GF-D8 (cell line): ENCODE data around the gene SPDYE1.
"Not testable (repeated sequence)": the region's sequence is repeated elsewhere in the genome, so short reads cannot be mapped to it uniquely, and the experiment has no call there.

ENCODE experiments used
- DNase-seq: peaks from one replicate; lab custom pipeline; 2025; lab: John Stamatoyannopoulos, UW

SPDYE1 gene

DNA sequence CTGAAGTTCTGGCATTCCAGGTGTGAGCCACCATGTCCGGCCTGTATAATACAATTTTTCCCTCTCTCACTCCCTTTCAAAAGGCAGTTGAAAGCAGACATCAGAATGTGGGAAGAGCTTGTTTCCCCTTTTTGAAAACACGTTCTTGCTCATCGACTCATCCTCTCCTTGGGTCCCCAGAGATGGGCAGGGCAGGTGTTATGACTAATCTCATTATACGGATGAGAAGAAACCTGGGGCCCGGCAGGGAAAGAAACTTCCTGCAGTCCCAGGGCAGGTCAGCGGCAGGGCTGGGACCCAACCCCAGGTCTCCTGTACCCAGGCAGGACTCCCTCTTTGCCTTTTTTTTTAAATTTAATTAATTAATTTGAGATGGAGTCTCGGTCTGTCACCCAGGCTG is 4.8 kb upstream of the SPDYE1 start:
- DNase-seq = not testable (repeated sequence)

DNA sequence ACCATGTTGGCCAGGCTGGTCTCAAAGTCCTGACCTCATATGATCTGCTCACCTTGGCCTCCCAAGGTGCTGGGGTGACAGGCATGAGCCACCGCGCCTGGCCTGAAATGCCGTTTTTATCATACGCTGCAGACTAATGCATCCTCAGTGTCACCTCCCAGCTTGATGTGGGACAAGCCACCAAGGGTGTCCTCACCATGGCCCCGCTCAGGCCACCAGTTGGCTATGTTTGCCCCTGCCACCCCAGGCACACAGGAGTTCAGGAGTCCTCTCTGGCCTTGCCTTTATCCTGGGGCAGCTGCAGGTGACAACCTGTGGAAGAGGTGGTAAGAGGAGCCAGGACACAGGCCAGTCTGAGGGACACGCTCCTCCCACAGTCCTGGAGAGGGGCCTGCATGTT is 3.0 kb upstream of the SPDYE1 start:
- not testable (repeated sequence) for DNase-seq

DNA sequence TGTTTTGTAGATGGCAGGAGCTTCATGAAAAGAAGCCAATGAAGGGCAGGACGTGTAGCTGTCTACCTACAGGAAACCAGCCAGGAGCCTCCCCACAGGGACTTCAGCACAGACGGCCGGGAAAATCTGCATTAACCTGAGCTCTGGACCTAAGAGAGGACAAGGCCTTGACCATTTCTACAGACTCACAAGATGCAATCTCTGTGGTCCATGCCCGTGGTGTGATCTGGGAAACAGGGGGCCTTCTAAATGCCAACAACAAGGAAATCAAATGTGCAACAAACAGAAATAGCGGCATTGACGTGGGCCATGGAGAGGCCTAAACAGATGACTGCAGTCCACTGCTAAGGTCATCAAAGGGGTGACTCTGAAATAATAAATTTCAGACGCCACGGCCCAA is 14.4 kb downstream of the SPDYE1 start:
- DNase-seq = not testable (repeated sequence)

DNA sequence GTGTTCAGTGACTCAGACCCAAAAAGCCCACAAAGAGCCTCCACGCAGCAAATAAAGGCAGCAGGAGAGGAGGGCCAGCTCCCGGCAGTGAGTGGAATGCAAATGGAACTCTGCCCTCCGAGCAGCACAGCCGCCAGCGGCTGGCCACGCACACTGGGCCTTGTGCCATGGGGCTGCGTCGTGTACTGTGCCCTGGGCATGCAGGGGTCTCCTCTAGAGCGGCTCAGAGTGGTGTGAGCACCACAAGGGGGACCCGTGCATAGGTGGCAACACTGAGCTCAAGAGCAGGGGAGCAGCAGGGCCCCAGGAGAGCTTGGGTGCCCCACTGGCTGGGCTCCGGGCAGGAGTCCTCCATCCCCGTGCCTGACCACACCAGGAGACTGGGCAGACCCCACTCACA is 17.4 kb downstream of the SPDYE1 start:
- DNase-seq = not testable (repeated sequence)

DNA sequence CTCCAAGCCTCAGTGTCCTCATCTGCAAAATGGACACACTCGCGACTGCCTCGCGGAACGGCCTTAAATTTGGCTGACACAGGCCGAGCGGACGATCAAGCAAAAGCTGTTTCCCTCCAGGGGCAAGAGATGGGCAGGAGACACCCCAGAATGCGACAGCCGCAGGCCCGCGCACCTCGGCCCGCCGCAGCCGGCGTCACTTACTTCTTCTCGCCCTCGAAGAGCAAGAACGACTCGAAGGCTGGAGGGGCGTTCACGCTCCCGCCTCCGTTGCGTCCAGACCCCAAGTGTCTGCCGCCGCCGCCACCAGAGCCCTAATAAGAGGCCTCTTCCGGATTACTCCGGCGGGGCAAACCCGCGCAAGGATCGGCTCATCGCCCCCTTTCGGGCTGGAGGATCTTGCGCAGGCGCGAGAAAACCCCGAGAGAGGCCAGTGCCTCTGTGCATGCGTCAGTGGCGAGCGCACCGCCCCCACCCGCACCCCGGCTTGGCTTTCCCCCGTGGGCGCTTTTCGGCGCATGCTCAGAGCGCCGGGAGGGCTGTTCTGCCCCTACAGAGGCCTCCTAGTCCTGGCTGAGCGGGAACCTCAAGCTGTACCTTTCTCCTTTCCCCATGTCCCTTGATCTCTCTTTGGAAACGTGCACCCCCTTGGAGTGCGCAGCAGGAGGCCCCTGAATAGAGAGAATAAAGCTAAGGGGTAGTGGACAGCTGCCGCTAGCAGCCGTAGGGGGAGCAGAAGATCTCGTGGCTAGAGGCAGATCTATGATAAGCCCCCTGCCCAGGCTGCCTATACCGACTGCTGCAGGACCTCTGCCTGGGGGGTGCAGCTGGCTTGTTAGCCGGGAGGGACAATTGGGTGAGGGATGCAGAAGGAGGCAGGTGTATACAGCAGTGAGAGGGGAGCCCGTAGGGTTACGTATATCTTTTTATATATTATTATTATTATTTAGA is 21.4 kb downstream of the SPDYE1 start:
- peak; percentile 94 for DNase-seq

DNA sequence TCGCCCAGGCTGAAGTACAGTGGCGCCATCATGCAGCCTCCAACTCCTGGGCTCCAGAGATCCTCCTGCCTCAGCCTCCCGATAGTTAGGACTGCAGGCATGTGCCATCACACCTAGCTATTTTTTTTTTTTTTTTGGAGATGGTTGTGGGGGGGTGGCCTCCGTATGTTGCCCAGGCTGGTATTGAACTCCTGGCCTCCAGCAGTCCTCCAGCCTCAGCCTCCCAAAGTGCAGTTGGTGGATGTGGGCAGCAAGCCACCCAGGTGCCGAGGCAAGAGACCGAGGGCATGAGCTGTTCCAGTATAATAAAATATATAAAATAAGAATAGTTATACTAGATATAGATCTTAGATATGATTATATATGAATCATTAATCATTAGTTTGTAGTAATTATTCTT is 22.1 kb downstream of the SPDYE1 start:
- DNase-seq = not testable (repeated sequence)

DNA sequence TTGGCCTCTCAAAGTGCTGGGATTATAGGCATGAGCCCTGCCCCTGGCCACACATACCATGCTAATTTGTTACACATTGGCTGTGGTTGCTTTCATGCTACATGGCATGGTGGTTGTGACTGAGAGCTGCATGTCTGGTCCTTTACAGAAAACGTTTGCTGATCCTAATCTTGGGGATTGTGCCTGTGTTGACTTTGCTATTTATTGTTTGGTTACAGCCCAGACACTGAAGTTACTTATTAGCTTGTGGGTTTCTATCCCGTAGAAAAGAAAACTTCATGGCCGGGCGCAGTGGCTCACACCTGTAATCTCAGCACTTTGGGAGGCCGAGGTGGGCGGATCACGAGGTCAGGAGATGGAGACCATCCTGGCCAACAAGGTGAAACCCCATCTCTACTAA is 24.4 kb downstream of the SPDYE1 start:
- not testable (repeated sequence) for DNase-seq

DNA sequence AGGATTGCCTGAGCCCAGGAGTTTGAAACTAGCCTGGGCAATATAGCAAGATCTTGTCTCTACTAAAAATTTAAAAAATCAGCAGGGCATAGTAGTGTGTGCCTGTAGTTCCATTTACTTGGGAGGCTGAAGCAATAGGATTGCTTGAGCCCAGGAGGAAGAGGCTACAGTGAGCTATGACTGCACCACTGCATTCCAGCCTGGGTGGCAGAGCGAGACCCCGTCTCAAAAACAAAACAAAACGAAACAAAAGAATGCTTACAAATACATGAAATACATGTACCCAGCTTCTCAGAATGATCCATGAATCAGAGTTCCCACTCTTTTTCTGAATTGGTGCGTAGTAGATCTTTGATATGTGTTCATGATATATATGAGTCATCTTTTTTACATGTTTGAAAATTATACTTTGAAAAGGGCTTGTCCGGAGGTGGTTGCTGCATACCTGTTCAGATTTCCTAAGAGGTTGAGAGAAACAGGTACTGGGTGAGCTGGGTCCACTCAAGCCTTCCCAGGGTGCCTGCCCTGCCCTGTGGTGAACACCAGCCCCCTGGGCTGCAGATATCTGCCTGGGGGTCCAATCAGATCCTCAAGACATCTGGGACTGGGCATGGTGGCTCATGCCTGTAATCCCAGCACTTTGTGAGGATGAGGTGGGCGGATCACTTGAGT is 25.2 kb downstream of the SPDYE1 start:
- DNase-seq = not testable (repeated sequence)

DNA sequence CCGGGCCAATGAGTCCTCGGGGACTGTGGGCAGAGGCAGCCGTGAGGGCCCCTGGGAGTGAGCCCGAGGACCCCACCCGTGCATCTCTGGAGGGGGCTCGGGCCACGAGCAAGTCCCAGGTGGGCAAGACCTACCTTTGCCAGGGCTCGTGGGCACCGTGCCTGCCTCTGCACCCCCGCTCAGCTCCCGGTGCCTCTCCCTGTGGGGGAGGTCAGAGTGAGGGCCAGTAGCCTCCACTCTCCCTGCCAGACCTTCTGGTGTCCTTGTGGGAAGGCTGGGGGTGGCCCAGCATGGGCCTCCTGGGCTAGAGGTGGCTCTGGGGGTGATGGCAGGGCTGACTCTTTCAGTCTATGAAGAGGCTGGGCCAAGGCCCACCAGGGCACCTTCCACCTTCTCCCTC is 31.7 kb downstream of the SPDYE1 start:
- not testable (repeated sequence) for DNase-seq

DNA sequence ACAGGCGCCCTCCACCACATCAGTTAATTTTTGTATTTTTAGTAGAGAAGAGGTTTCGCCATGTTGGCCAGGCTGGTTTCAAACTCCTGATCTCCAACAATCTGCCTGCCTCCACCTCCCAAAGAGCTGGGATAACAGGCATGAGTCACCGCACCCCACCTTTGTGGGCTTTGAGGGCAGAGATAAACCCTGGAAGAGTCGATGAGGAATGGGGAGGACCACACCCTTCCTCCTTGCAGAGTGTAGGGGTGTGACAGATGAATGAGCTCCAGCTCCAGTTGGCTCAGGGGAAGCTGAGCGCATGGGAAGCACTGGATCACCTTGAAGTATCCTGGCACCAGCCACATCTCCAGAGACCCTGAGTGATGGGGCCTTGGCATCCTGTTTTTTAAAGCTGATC is 32.3 kb downstream of the SPDYE1 start:
- DNase-seq = not testable (repeated sequence)

DNA sequence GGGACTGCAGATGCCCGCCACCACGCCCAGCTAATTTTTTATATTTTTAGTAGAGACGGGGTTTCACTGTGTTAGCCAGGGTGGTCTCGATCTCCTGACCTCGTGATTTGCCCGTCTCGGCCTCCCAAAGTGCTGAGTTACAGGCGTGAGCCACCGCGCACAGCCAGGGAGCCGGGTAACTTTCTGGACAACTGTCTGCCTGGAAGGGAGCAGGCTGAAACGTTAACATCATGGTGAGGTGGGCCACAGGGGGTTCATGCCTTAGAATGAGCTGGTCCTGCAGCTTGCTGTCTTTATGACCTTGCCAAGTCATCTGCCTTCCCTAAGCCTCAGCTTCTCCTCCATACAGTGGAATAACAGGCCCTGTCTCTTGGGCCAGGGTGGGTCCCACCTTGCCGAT is 33.6 kb downstream of the SPDYE1 start:
- DNase-seq = not testable (repeated sequence)

DNA sequence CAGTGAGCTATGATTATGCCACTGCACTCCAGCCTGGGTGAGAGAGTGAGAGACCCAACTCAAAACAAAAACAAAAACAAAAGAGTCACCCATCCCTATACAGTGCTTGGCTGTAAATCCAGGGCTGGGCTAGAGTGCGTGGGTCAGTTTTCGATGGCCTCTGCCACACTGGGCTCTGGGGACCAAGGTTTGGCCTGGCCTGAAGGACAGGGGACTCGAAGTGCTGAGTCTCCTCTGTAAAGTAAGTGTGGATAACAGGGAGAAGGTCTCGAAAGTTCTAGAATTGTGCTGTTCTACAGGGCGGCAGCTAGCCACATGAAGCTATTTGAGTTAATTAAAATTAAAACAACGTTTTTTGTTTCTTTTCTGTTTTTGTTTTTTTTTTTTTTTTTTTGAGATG is 34.3 kb downstream of the SPDYE1 start:
- not testable (repeated sequence) for DNase-seq

DNA sequence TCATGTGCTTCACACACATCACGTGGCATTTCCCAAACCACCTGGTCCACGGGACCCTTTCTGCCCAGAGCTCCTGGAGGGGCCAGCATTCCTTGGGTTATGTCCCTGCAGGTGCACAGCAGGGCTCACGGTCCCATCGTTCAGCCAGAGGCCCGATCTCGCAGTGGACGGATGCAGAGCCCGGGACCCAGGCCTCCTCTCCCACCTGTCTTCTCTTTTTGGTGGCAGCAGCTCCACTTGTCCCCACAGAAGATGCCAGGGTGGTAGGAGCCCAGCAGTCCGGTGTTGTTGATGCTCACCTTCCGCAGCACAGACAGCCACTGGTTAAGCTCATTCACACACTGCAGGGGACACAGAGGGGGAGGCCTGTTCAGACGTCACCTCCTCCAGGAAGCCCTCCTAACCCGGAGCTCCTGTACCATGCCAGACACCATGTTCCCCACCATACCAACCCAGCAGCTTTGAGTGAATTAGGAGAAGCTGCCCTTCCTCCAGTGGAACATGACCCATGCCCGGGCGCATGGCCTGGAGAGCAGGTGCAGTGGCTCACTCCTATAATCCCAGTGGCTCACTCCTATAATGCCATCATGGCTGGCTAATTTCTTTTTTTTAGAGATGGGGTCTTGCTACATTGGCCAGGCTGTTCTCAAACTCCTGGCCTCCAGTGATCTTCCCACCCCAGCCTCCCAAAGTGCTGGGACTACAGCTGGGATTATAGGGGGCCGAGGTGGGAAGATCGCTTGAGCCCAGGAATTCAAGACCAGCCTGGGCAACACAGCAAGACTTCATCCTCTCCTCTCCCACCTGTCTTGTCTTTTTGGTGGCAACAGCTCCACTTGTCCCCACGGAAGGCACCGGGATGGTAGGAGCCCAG is 36.5 kb downstream of the SPDYE1 start:
- not testable (repeated sequence) for DNase-seq

DNA sequence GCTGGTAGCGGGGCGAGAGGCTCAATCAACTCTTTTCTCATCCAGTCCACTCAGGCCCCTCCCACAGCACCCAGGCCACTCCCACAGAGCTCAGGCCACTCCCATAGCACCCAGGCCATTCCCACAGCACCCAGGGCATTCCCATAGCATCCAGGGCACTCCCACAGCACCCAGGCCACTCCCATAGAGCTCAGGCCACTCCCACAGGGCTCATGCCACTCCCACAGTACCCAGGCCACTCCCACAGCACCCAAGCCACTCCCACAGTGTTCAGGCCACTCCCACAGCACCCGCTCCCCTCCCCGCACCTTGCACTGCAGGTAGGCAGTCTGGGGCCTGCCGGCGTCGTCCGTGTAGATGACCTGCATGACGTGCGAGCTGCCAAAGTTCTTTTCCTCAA is 38.7 kb downstream of the SPDYE1 start:
- not testable (repeated sequence) for DNase-seq

DNA sequence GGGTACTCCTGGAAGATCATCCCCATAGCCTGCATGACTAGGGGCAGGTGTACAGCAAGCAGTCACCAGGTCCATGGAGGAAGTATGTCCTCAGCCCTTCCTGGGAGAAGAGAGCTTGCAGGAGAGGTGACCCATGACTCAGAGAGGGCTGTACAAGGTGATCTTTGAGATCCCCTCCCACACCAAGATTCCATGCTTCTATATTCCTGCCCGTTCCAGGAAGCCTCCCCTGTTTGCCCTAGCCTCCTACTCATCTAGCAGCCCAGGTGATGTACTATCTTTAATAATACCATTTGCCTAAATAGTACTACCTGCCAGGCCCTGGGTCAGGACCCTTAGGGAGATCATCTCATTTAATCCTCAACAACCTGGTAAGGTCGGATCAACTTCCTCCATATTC is 40.3 kb downstream of the SPDYE1 start:
- DNase-seq = not testable (repeated sequence)

DNA sequence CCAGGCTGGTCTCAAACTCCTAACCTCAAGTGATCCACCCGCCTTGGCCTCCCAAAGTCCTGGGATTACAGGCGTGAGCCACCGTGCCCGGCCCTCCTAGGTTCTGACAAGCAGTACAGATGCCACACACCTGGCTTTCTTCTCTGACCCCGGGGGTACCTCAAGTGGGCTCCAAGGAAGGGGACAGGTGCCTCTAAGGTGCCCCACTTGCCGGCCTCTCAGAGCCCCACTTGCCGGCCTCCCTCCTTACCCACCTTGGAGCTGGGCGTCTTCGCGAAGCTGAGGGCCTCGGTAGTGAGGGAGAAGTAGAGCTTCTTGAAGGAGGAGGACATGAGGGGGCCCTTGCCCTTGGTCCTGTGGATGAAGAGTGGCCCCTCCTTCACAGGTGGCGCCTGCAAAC is 40.9 kb downstream of the SPDYE1 start:
- DNase-seq = not testable (repeated sequence)

DNA sequence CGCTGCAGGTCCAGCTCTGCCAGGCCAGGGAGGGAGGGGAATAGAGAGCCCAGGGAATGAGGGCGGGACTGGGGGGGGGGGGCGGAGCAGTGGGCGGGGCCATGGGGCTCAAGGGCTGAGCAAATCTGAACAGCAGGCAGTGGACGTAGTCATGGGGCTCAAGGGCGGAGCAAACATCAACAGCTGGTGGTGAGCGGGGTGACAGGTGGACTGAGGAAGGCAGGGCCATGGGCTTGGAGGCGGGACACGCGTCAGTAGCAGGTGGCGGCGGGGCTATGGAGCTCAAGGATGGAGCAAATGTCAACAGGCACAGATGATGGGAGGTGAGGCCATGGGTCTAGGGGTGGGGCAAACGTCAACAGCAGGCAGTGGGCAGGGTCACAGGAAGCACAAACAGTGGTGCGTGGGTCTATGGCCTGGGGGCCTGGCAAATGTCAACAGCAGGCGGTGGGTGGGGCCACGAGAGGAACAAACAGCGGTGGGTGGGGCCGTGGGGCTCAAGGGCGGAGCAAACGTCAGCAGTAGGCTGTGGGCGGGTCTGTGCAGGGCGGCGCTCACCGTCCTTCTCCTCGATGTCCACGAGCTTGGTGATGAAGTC is 41.4 kb downstream of the SPDYE1 start:
- not testable (repeated sequence) for DNase-seq

DNA sequence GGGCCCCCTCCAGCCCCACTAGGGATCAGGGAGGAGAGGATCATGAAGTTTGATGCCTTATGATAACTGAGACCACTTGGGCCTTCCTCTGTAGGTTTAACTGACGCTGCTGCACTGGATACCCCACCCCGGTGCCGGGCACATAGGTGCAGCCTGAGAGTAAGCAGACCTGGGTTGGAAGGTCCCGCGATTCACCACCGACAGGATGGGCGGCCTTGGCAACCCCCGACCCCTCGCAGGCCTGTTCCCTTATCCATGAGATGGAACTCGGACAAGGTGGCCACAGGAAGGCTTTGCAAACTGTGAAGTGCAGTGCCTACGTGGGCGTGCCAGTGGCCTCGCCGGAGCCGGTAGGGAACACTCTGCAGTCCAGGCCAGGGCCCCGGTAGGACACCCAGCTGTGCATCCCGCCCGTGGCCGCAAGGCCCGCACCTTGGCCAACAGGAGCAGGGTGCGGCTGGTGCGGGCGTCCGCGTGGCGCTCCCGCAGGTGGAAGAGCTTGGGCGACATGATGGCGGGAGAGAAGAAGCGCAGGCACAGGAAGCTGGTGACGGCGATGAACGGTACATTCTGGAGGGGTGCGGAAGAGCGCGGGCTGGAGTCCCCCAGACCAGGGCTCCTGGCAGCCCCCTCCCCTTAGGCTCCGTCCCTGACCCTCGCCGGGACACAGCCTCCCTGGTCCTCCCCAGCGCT is 42.2 kb downstream of the SPDYE1 start:
- DNase-seq = not testable (repeated sequence)

DNA sequence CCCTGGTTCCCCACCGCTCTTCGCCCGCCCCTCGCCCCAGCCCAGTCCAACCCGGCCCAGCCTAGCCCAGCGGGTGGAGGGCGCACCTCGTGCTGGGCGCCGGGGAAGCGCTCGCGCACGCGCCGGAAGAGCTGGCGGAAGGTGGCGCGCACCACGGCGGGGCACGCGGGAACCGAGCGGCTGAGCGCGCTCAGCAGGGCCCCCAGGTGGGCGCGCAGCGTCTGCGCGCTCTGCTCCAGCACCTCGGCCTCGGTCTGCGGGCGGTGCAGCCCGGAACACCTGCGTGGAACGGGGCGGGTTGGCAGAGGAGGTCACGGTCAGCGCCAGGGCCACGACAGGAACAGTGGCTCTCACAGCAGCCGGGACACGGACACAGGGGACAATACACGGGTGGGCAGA is 42.8 kb downstream of the SPDYE1 start:
- peak; percentile 16 for DNase-seq

DNA sequence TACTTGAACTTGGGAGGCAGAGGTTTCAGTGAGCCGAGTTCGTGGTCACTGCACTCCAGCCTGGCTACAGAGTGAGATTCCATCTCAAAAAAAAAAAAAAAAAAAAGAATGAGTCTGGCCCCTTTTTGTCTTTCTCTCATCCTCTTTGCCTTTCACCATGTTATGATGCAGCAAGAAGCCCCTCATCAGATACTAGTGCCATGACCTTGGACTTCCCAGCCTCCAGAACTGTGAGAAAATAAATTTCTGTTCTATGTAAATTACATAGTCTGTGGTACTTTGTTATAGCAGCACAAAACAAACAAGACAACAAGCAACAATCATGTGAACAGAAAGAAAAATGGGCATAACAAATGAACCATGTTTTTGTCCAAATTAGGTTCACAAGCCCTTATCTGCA is 44.5 kb downstream of the SPDYE1 start:
- DNase-seq = no peak

DNA sequence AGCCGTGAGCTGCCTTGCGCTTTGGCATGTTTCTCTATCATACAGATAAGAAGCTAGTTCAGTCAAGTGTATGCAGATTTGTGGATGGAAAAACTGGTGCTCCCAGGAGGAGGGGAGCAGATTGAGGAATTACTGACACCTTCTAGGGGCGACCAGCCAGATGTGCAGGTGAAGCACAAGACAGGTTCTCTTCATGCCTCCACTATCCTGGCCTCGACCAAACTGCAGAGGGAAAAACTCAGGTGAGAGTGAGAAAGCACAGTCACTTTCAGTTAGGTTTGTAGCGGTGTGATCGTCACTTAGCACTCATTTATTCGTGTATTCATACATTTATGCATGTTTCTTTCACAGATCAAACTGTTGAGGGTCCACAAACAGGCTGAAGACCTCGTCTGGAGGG is 46.2 kb downstream of the SPDYE1 start:
- DNase-seq = peak; percentile 13
